ENCODE results near the gene UNC5CL.

DNA sequence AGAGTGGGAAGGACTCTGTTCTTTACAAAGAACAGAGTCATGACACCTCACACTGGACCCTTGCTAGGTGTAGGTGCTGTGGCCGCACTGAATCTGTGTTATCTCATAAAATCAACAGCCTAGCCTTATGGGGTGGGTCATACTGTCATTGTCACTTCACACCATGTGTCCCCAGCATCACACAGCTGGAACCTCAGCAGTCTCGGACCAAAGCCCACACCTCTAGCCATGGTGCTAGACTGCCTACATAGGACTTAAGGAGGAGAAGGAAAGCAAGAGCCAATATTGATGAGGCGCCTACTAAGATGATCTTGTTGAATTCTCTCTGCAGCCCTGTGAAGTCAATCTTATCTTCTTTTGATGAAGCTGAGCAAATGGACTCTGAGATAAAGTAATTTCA lies 31.0 kb downstream of the UNC5CL start:
- TF ChIP-seq CREM (CRISPR knock-in tag; IDR thresholded peaks at IDR 0.05), result no peak
- TF ChIP-seq, protein P1, sequence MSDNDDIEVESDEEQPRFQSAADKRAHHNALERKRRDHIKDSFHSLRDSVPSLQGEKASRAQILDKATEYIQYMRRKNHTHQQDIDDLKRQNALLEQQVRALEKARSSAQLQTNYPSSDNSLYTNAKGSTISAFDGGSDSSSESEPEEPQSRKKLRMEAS (CRISPR knock-in tag; IDR thresholded peaks at IDR 0.05), result no peak
- TF ChIP-seq, protein P2, sequence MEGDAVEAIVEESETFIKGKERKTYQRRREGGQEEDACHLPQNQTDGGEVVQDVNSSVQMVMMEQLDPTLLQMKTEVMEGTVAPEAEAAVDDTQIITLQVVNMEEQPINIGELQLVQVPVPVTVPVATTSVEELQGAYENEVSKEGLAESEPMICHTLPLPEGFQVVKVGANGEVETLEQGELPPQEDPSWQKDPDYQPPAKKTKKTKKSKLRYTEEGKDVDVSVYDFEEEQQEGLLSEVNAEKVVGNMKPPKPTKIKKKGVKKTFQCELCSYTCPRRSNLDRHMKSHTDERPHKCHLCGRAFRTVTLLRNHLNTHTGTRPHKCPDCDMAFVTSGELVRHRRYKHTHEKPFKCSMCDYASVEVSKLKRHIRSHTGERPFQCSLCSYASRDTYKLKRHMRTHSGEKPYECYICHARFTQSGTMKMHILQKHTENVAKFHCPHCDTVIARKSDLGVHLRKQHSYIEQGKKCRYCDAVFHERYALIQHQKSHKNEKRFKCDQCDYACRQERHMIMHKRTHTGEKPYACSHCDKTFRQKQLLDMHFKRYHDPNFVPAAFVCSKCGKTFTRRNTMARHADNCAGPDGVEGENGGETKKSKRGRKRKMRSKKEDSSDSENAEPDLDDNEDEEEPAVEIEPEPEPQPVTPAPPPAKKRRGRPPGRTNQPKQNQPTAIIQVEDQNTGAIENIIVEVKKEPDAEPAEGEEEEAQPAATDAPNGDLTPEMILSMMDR (IDR thresholded peaks at IDR 0.05), result no peak
- TF ChIP-seq, protein P3, sequence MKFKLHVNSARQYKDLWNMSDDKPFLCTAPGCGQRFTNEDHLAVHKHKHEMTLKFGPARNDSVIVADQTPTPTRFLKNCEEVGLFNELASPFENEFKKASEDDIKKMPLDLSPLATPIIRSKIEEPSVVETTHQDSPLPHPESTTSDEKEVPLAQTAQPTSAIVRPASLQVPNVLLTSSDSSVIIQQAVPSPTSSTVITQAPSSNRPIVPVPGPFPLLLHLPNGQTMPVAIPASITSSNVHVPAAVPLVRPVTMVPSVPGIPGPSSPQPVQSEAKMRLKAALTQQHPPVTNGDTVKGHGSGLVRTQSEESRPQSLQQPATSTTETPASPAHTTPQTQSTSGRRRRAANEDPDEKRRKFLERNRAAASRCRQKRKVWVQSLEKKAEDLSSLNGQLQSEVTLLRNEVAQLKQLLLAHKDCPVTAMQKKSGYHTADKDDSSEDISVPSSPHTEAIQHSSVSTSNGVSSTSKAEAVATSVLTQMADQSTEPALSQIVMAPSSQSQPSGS (CRISPR knock-in tag; IDR thresholded peaks at IDR 0.05; ENCODE audit: borderline replicate concordance, low read depth), result no peak
- TF ChIP-seq FOXP1 (CRISPR knock-in tag; IDR thresholded peaks at IDR 0.05; ENCODE audit: borderline replicate concordance), result no peak
- no peak for TF ChIP-seq TEAD4 (CRISPR knock-in tag; IDR thresholded peaks at IDR 0.05)
- TF ChIP-seq, protein P4, sequence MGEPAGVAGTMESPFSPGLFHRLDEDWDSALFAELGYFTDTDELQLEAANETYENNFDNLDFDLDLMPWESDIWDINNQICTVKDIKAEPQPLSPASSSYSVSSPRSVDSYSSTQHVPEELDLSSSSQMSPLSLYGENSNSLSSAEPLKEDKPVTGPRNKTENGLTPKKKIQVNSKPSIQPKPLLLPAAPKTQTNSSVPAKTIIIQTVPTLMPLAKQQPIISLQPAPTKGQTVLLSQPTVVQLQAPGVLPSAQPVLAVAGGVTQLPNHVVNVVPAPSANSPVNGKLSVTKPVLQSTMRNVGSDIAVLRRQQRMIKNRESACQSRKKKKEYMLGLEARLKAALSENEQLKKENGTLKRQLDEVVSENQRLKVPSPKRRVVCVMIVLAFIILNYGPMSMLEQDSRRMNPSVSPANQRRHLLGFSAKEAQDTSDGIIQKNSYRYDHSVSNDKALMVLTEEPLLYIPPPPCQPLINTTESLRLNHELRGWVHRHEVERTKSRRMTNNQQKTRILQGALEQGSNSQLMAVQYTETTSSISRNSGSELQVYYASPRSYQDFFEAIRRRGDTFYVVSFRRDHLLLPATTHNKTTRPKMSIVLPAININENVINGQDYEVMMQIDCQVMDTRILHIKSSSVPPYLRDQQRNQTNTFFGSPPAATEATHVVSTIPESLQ (CRISPR knock-in tag; IDR thresholded peaks at IDR 0.05), result no peak
- no peak for TF ChIP-seq TCF7 (CRISPR knock-in tag; IDR thresholded peaks at IDR 0.05; ENCODE audit: low read depth)
- TF ChIP-seq NR2C2 (CRISPR knock-in tag; IDR thresholded peaks at IDR 0.05), result no peak
- TF ChIP-seq, protein P5, sequence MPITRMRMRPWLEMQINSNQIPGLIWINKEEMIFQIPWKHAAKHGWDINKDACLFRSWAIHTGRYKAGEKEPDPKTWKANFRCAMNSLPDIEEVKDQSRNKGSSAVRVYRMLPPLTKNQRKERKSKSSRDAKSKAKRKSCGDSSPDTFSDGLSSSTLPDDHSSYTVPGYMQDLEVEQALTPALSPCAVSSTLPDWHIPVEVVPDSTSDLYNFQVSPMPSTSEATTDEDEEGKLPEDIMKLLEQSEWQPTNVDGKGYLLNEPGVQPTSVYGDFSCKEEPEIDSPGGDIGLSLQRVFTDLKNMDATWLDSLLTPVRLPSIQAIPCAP (CRISPR knock-in tag; IDR thresholded peaks at IDR 0.05), result no peak
- TF ChIP-seq, protein P6, sequence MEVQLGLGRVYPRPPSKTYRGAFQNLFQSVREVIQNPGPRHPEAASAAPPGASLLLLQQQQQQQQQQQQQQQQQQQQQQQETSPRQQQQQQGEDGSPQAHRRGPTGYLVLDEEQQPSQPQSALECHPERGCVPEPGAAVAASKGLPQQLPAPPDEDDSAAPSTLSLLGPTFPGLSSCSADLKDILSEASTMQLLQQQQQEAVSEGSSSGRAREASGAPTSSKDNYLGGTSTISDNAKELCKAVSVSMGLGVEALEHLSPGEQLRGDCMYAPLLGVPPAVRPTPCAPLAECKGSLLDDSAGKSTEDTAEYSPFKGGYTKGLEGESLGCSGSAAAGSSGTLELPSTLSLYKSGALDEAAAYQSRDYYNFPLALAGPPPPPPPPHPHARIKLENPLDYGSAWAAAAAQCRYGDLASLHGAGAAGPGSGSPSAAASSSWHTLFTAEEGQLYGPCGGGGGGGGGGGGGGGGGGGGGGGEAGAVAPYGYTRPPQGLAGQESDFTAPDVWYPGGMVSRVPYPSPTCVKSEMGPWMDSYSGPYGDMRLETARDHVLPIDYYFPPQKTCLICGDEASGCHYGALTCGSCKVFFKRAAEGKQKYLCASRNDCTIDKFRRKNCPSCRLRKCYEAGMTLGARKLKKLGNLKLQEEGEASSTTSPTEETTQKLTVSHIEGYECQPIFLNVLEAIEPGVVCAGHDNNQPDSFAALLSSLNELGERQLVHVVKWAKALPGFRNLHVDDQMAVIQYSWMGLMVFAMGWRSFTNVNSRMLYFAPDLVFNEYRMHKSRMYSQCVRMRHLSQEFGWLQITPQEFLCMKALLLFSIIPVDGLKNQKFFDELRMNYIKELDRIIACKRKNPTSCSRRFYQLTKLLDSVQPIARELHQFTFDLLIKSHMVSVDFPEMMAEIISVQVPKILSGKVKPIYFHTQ (CRISPR knock-in tag; IDR thresholded peaks at IDR 0.05), result no peak
- TF ChIP-seq ELF4 (CRISPR knock-in tag; IDR thresholded peaks at IDR 0.05; ENCODE audit: low read depth), result no peak
- no peak for TF ChIP-seq RELA (CRISPR knock-in tag; IDR thresholded peaks at IDR 0.05; ENCODE audit: borderline replicate concordance)

Data from WTC11 (cell line).